Measurements from ENCODE around the gene OTUD5.

GRCh38 chrX:49001521-49002090 is 44.2 kb upstream of the OTUD5 start:
- no peak for TF ChIP-seq CTCF (IDR thresholded peaks at IDR 0.05; ENCODE audit: insufficient read depth, low read length)
- no peak for TF ChIP-seq GABPA (IDR thresholded peaks at IDR 0.05; ENCODE audit: low read depth)
